MM.1S (cell line): ENCODE measurements around the gene STAMBPL1.

Source experiments
- EZH2phosphoT487 ChIP-seq: fragments of 300-600 bp; sonication (generic); IDR thresholded peaks from 2 replicates; pipeline ENCODE4 v1.6.1; 2018; ENCODE audit warnings: antibody characterized with exemption, low read length
- TF ChIP-seq, protein P1 (sequence below): fragments of 300-600 bp; sonication (generic); IDR thresholded peaks from 2 replicates; pipeline ENCODE4 v1.5.1; 2016; ENCODE audit warnings: antibody characterized with exemption, low read length, mixed read lengths

DNA sequence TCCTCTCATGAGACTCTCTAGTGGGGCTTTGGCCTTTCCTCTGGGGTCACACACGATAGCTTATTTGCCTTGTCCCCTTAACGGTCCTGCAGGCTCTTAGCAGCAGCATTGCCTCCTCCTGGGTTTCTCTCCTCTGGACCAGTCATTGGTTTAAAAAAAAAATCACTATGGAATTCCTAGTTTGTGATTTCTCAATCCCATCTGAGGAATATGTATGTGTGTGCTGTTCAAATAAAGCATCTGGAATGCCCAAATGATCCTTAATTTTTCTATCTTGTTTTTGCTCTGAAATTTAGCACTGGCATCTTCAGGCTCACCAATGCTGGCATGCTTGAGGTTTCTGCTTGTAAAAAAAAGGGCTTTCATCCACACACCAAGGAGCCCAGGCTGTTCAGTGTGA, 42.0 kb downstream of the STAMBPL1 start:
- TF ChIP-seq, protein P1, sequence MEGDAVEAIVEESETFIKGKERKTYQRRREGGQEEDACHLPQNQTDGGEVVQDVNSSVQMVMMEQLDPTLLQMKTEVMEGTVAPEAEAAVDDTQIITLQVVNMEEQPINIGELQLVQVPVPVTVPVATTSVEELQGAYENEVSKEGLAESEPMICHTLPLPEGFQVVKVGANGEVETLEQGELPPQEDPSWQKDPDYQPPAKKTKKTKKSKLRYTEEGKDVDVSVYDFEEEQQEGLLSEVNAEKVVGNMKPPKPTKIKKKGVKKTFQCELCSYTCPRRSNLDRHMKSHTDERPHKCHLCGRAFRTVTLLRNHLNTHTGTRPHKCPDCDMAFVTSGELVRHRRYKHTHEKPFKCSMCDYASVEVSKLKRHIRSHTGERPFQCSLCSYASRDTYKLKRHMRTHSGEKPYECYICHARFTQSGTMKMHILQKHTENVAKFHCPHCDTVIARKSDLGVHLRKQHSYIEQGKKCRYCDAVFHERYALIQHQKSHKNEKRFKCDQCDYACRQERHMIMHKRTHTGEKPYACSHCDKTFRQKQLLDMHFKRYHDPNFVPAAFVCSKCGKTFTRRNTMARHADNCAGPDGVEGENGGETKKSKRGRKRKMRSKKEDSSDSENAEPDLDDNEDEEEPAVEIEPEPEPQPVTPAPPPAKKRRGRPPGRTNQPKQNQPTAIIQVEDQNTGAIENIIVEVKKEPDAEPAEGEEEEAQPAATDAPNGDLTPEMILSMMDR: no peak
- no peak for TF ChIP-seq EZH2phosphoT487
